GM23338 (cell line): ENCODE data around the gene FASN. TPM values are rescaled to one million over a fixed set of nuclear protein-coding genes. Genes with fewer than 3 reads are reported as not detected.

ENCODE experiments used
- ATAC-seq: fragments of 200-7000 bp; cut with Tn5 transposase; 3 replicates; pipeline ENCODE4 v1.9.1; 2020
- DNase-seq: peaks from one replicate; pipeline ENCODE4 v3.0.0-alpha.2; 2015; ENCODE audit warnings: low spot score
- H2AFZ ChIP-seq: fragments of 200-600 bp; sonication (generic); 2 replicates; pipeline ENCODE4 v1.8.0; 2016; ENCODE audit warnings: antibody characterized with exemption, mild to moderate bottlenecking, moderate library complexity
- H3F3A ChIP-seq: fragments of 200-600 bp; sonication (generic); replicated peaks from 2 replicates; pipeline ENCODE4 v1.8.0; 2017; ENCODE audit warnings: antibody characterized with exemption, mixed run types, low read depth
- H3K27ac ChIP-seq: fragments of 200-600 bp; sonication (generic); 2 replicates; pipeline ENCODE4 v1.6.1; 2016; ENCODE audit warnings: low read depth
- H3K27me3 ChIP-seq: fragments of 200-600 bp; sonication (generic); 2 replicates; pipeline ENCODE4 v1.8.0; 2016; ENCODE audit warnings: mild to moderate bottlenecking, mixed run types, moderate library complexity; ENCODE audit not compliant: insufficient read depth
- H3K36me3 ChIP-seq: fragments of 200-600 bp; sonication (generic); 2 replicates; pipeline ENCODE4 v1.8.0; 2016; ENCODE audit warnings: mild to moderate bottlenecking; ENCODE audit not compliant: insufficient read depth
- H3K4me1 ChIP-seq: fragments of 200-600 bp; sonication (generic); 2 replicates; pipeline ENCODE4 v1.8.0; 2016; ENCODE audit warnings: mild to moderate bottlenecking, moderate library complexity; ENCODE audit not compliant: insufficient read depth
- H3K4me2 ChIP-seq: fragments of 200-600 bp; sonication (generic); 2 replicates; pipeline ENCODE4 v1.7.1; 2017; ENCODE audit warnings: mixed run types
- H3K4me3 ChIP-seq: fragments of 200-600 bp; sonication (generic); 2 replicates; pipeline ENCODE4 v1.6.1; 2016; ENCODE audit warnings: mixed run types
- H3K79me2 ChIP-seq: fragments of 200-600 bp; sonication (generic); replicated peaks from 2 replicates; pipeline ENCODE4 v1.8.0; 2017; ENCODE audit warnings: mild to moderate bottlenecking; ENCODE audit not compliant: insufficient read depth
- H3K9me2 ChIP-seq: fragments of 200-600 bp; sonication (generic); 2 replicates; pipeline ENCODE4 v1.8.0; 2017; ENCODE audit not compliant: insufficient read depth
- H4K20me1 ChIP-seq: fragments of 200-600 bp; sonication (generic); replicated peaks from 2 replicates; pipeline ENCODE4 v1.8.0; 2017; ENCODE audit warnings: mild to moderate bottlenecking; ENCODE audit not compliant: insufficient read depth
- H3K27ac Mint-ChIP-seq: 2 replicates; pipeline ENCODE4 v1.8.0; 2020; ENCODE audit warnings: inconsistent platforms, mild to moderate bottlenecking, moderate library complexity, mixed read lengths
- H3K27me3 Mint-ChIP-seq: 3 replicates; pipeline ENCODE4 v1.8.0; 2022; ENCODE audit warnings: low read depth, mild to moderate bottlenecking, moderate library complexity, mixed read lengths, inconsistent platforms; ENCODE audit not compliant: insufficient read depth, poor library complexity
- H3K36me3 Mint-ChIP-seq: 3 replicates; pipeline ENCODE4 v1.8.0; 2021; ENCODE audit warnings: low read depth, mild to moderate bottlenecking, inconsistent platforms, moderate library complexity, mixed read lengths
- H3K4me1 Mint-ChIP-seq: 3 replicates; pipeline ENCODE4 v1.8.0; 2020; ENCODE audit warnings: mild to moderate bottlenecking, inconsistent platforms, mixed read lengths
- H3K4me3 Mint-ChIP-seq: 3 replicates; pipeline ENCODE4 v1.8.0; 2021; ENCODE audit warnings: moderate library complexity, mild to moderate bottlenecking, inconsistent platforms, mixed read lengths
- H3K9me3 Mint-ChIP-seq: 3 replicates; pipeline ENCODE4 v1.8.0; 2020; ENCODE audit warnings: moderate library complexity, mild to moderate bottlenecking, inconsistent platforms, mixed read lengths
- EZH2 ChIP-seq: fragments of 200-600 bp; sonication (generic); IDR thresholded peaks from one replicate; pipeline ENCODE4 v1.8.0; 2017; ENCODE audit warnings: antibody characterized with exemption, mild to moderate bottlenecking, low read depth; ENCODE audit not compliant: unreplicated experiment
- JUNB ChIP-seq: IDR thresholded peaks from one replicate; pipeline ENCODE4 v1.6.1; 2016; ENCODE audit warnings: antibody characterized with exemption; ENCODE audit not compliant: unreplicated experiment
- NANOG ChIP-seq: IDR thresholded peaks from 2 replicates; pipeline ENCODE4 v1.6.1; 2016; ENCODE audit warnings: antibody characterized with exemption, borderline replicate concordance
- POLR2AphosphoS5 ChIP-seq: IDR thresholded peaks from 2 replicates; pipeline ENCODE4 v1.6.1; 2016; ENCODE audit warnings: antibody characterized with exemption, low read depth
- REST ChIP-seq: IDR thresholded peaks from one replicate; pipeline ENCODE4 v1.6.1; 2018; ENCODE audit warnings: antibody characterized with exemption; ENCODE audit not compliant: unreplicated experiment
- STAT1 ChIP-seq: IDR thresholded peaks from one replicate; pipeline ENCODE4 v1.6.1; 2016; ENCODE audit warnings: antibody characterized with exemption; ENCODE audit not compliant: unreplicated experiment
- ZNF114 ChIP-seq: fragments of 250-450 bp; sonication (Bioruptor Pico); IDR thresholded peaks from 2 replicates; pipeline ENCODE4 v1.5.0; 2020; ENCODE audit warnings: mild to moderate bottlenecking, moderate library complexity
- ZNF462 ChIP-seq: fragments of 250-450 bp; sonication (Bioruptor Pico); IDR thresholded peaks from 2 replicates; pipeline ENCODE4 v1.5.0; 2020; ENCODE audit warnings: mild to moderate bottlenecking, moderate library complexity
- polyA plus RNA-seq: library from polyadenylated mRNA; unstranded; fragments of >200 nt; fragmentation: Nextera tagmentation; extraction: Ambion mirVana; gene quantifications from 2 replicates; pipeline ENCODE4 v1.2.1, GENCODE V29; 2016
- total RNA-seq: library from RNA; depleted of rRNA; stranded (reverse); fragments of >200 nt; shearing (Covaris generic); gene quantifications from 2 replicates; pipeline ENCODE4 v1.2.3, GENCODE V29; 2014

Gene FASN
- total and polyA plus RNA-seq, 2 experiments from 2014 or later = 120 to 849 TPM

GRCh38 chr17:82103553-82104451 lies 5.8 kb upstream of the FASN start:
- Mint-ChIP-seq H3K4me3 (0 out of 3 replicates have a peak overlapping the region, but pooled peaks have one; percentile 17), H3K27me3 (peaks cover 50% of the 10 kb centered on the region), H3K4me1 (peaks cover 47% of the 10 kb centered on the region), H3K27ac (peak overlapping the region; percentile 85), H3K36me3 (peaks cover 2% of the 10 kb centered on the region; the same call in 1 of the 3 replicates), H3K9me3 (peaks cover under 1% of the 10 kb centered on the region; the same call in 2 of the 3 replicates)
- DNase-seq (peak; percentile 76), ATAC-seq (peak; percentile 14)
- no peak overlapping the region for H3K4me3 ChIP-seq
- no peaks in the 10 kb centered on the region for H3K9me2 ChIP-seq
- no peak overlapping the region for H2AFZ ChIP-seq
- no peaks in the 10 kb centered on the region for H3K36me3 ChIP-seq
- peak overlapping the region; percentile 62 for H3K4me2 ChIP-seq
- 0 out of 2 replicates have a peak, but pooled peaks cover 6% of the 10 kb centered on the region for H3F3A ChIP-seq
- H4K20me1 ChIP-seq = no peaks in the 10 kb centered on the region
- H3K79me2 ChIP-seq = peaks cover 12% of the 10 kb centered on the region
- peak overlapping the region; percentile 74 for H3K27ac ChIP-seq
- peaks cover 51% of the 10 kb centered on the region for H3K4me1 ChIP-seq
- H3K27me3 ChIP-seq = no peaks in the 10 kb centered on the region
- TF ChIP-seq STAT1 (no peak), ZNF114 (CRISPR knock-in tag) (no peak), NANOG (no peak), POLR2AphosphoS5 (peak; percentile 13; the same call in 1 of the 2 replicates), JUNB (no peak)

- peak overlapping the region; percentile 32; the same call in 1 of the 2 replicates for H3K4me2 ChIP-seq
- Mint-ChIP-seq H3K27ac (no peak overlapping the region), H3K36me3 (peaks cover 2% of the 10 kb centered on the region; the same call in 1 of the 3 replicates)
- no peak for TF ChIP-seq ZNF114 (CRISPR knock-in tag)
- TF ChIP-seq ZNF462 (CRISPR knock-in tag) = no peak
- TF ChIP-seq EZH2 = no peak
- TF ChIP-seq REST = no peak
Measured at GRCh38 chr17:82101767-82102679, 4.0 kb upstream of the FASN start.

More at GRCh38 chr17:82101767-82102679, 4.0 kb upstream of the FASN start:
- Mint-ChIP-seq H3K4me1 (peaks cover 39% of the 10 kb centered on the region), H3K27me3 (peaks cover 33% of the 10 kb centered on the region), H3K4me3 (no peak overlapping the region), H3K9me3 (no peaks in the 10 kb centered on the region; the same call in 2 of the 3 replicates)
- Histone ChIP-seq H4K20me1 (peaks cover under 1% of the 10 kb centered on the region; the same call in 1 of the 2 replicates), H3K36me3 (no peaks in the 10 kb centered on the region), H3K4me3 (no peak overlapping the region), H3F3A (0 out of 2 replicates have a peak, but pooled peaks cover 7% of the 10 kb centered on the region), H3K27me3 (no peaks in the 10 kb centered on the region), H2AFZ (no peak overlapping the region), H3K4me1 (peaks cover 50% of the 10 kb centered on the region), H3K9me2 (no peaks in the 10 kb centered on the region), H3K27ac (no peak overlapping the region), H3K79me2 (peaks cover 21% of the 10 kb centered on the region)
- DNase-seq (no peak), ATAC-seq (no peak)
